PC-9 (cell line): ENCODE measurements around the gene PTPRG.

Source experiments
- EZH2 ChIP-seq: fragments of 200-600 bp; sonication (generic); IDR thresholded peaks from 2 replicates; pipeline ENCODE4 v1.8.0; 2017; ENCODE audit warnings: antibody characterized with exemption, low read depth
- TF ChIP-seq, protein P1 (sequence below): fragments of 200-600 bp; sonication (generic); conservative IDR thresholded peaks from 2 replicates; pipeline ENCODE4 v1.6.1; 2017; ENCODE audit warnings: mixed run types, antibody characterized with exemption, mild to moderate bottlenecking, moderate library complexity

DNA sequence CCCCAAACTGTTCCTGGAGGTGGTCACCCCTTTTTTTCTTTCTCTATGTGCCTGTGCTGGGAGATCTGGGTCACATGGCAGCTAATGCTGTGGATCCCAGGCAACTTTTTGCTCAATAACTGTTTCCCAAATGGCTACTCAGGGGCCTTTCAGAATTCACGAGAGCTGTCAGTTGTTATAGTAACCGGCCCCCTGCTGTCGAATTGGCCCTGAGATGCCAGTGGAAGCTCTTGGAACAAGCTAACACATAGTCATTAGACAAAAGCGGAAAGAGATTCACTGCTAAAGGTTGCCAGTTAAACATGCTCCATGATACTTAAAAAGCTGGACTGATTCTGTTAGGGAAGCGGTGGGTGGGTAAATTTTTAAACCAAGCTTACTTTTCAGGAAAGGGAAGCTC, 667.8 kb downstream of the PTPRG start:
- TF ChIP-seq, protein P1, sequence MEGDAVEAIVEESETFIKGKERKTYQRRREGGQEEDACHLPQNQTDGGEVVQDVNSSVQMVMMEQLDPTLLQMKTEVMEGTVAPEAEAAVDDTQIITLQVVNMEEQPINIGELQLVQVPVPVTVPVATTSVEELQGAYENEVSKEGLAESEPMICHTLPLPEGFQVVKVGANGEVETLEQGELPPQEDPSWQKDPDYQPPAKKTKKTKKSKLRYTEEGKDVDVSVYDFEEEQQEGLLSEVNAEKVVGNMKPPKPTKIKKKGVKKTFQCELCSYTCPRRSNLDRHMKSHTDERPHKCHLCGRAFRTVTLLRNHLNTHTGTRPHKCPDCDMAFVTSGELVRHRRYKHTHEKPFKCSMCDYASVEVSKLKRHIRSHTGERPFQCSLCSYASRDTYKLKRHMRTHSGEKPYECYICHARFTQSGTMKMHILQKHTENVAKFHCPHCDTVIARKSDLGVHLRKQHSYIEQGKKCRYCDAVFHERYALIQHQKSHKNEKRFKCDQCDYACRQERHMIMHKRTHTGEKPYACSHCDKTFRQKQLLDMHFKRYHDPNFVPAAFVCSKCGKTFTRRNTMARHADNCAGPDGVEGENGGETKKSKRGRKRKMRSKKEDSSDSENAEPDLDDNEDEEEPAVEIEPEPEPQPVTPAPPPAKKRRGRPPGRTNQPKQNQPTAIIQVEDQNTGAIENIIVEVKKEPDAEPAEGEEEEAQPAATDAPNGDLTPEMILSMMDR: no peak
- no peak for TF ChIP-seq EZH2
